ENCODE data around the gene SYNDIG1. TPM values are rescaled to one million over a fixed set of nuclear protein-coding genes. Genes with fewer than 3 reads are reported as not detected.

Gene SYNDIG1
- total and polyA plus RNA-seq, 5 donors from 2014 or later, result not detected

DNA sequence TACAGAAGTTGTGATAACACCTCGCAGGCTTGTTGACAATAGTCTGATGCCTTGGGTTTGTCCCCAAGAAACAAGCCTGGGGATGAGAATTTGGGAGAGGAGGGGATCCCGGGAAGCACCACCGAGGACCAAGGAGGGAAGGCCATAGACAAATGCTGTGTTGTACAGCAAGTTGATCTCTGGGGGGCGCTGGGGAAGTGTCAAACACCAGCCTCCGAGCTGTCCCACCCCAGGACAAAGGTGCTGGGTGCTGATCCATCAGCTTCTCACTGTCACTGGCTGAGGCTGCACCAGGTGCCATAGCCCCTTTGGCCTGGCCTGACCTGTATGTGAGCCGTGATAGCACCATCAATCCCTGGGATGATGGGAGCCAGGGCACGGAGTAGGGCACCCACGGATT is 64.0 kb downstream of the SYNDIG1 start:
- no peak for DNase-seq
- Mint-ChIP-seq H3K9me3 (peaks cover 0 to 5% (median 0%) of the 10 kb centered on the region in 7 donors), H3K27ac (peak overlapping the region in 1 of 3 donors; percentile 41)

DNA sequence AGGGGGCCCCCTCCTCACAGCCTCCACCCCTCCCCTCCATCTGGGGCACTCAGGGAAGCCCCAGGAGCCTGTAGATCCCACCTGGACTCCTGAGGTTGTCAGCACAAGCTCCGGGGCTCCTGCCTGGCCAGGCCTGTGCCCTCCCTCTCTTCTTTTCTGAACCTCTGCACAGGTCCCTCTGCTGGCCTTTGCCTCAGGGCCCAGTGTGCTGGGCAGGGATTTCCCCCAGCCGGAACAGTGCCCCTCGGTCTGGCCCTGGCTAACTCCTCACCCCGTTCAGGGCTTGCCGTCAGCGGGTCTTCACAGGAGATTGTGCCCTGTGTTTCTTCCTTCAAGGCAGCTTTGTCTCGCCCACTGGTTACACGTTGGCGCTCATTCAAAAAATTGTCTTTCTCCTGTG is 64.9 kb downstream of the SYNDIG1 start:
- H3K4me1 Mint-ChIP-seq, result peaks cover 0 to 2% (median 0%) of the 10 kb centered on the region in 4 donors
- H3K4me3 Mint-ChIP-seq, result no peak overlapping the region
- ATAC-seq (ENCODE audit: low read depth in 2 of 2) (no peak), DNase-seq (no peak)
- H3K27me3 Mint-ChIP-seq, result no peaks in the 10 kb centered on the region
- no peak overlapping the region for H3K27ac Mint-ChIP-seq
- Histone ChIP-seq H3K4me1 (ENCODE audit: control insufficient read depth, insufficient read depth, low read length, poor library complexity, severe bottlenecking) (no peaks in the 10 kb centered on the region), H3K27me3 (ENCODE audit: control insufficient read depth, insufficient read depth, low read length) (no peaks in the 10 kb centered on the region), H3K9me3 (ENCODE audit: control insufficient read depth in 2 of 2, low read length in 2 of 2) (no peaks in the 10 kb centered on the region), H3K36me3 (ENCODE audit: control insufficient read depth, insufficient read depth, low read length) (no peaks in the 10 kb centered on the region), H3K4me3 (ENCODE audit: low read depth, low read length) (no peak overlapping the region), H3K27ac (ENCODE audit: insufficient read depth, low read length, poor library complexity, severe bottlenecking) (no peak overlapping the region)
- H3K9me3 Mint-ChIP-seq, result peaks cover 0 to 5% (median 0%) of the 10 kb centered on the region in 7 donors
- no peaks in the 10 kb centered on the region for H3K36me3 Mint-ChIP-seq

More for the DNA sequence above, 64.0 kb downstream of the SYNDIG1 start:
- Histone ChIP-seq H3K4me1 (ENCODE audit: control insufficient read depth, insufficient read depth, low read length, poor library complexity, severe bottlenecking) (no peaks in the 10 kb centered on the region), H3K27me3 (ENCODE audit: control insufficient read depth, insufficient read depth, low read length) (no peaks in the 10 kb centered on the region), H3K27ac (ENCODE audit: insufficient read depth, low read length, poor library complexity, severe bottlenecking) (no peak overlapping the region), H3K9me3 (ENCODE audit: control insufficient read depth in 2 of 2, low read length in 2 of 2) (no peaks in the 10 kb centered on the region), H3K4me3 (ENCODE audit: low read depth, low read length) (no peak overlapping the region), H3K36me3 (ENCODE audit: control insufficient read depth, insufficient read depth, low read length) (no peaks in the 10 kb centered on the region)
- Mint-ChIP-seq H3K36me3 (no peaks in the 10 kb centered on the region), H3K4me3 (no peak overlapping the region), H3K4me1 (peaks cover 0 to 2% (median 0%) of the 10 kb centered on the region in 4 donors), H3K27me3 (no peaks in the 10 kb centered on the region)
- no peak for ATAC-seq (ENCODE audit: low read depth in 2 of 2)

DNA sequence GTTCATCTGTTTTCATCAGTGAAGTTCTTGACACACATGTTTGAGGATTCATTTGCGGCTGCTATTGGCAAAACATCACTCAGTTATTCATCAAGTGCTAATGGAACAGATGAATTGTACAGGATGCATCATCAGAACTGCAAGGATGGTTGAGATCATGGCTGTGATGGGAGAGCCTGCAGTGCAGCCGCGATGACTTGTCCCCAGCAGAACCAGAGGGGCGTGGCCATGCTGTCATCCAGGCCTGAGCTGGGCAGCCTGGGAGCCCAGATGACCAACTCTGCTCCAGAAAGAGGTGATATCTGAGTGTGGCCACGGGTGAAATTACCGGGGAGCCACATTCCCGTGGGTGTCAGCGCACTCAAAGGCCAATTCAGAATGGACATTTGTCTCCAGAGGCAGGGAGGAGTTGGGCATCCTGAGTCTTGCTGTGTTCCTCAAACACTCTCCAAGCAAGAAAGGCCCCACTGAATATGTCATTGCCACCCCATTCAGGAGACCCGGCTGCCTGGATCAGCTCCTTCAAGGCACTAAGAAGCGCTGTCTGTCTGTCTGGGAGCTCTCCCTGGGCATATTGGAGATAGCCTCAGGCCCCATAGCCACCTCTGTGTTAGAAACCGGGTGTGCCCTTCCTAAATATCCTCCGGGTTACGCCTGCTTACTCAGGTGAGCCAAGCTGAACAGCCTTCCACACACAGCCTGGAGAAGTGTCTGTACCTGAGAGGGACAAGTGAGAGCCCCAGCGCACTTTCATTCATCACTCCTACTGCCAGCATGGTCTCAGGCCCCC is 66.7 kb downstream of the SYNDIG1 start:
- Mint-ChIP-seq H3K36me3 (no peaks in the 10 kb centered on the region), H3K9me3 (peaks cover 0 to 2% (median 0%) of the 10 kb centered on the region in 7 donors), H3K4me3 (no peak overlapping the region), H3K4me1 (no peaks in the 10 kb centered on the region), H3K27me3 (no peaks in the 10 kb centered on the region), H3K27ac (no peak overlapping the region)
- H3K4me3 ChIP-seq (ENCODE audit: low read depth, low read length), result no peak overlapping the region
- no peaks in the 10 kb centered on the region for H3K27me3 ChIP-seq (ENCODE audit: control insufficient read depth, insufficient read depth, low read length)
- H3K36me3 ChIP-seq (ENCODE audit: control insufficient read depth, insufficient read depth, low read length), result no peaks in the 10 kb centered on the region
- DNase-seq, result no peak
- no peak overlapping the region for H3K27ac ChIP-seq (ENCODE audit: insufficient read depth, low read length, poor library complexity, severe bottlenecking)
- H3K4me1 ChIP-seq (ENCODE audit: control insufficient read depth, insufficient read depth, low read length, poor library complexity, severe bottlenecking), result no peaks in the 10 kb centered on the region
- no peaks in the 10 kb centered on the region for H3K9me3 ChIP-seq (ENCODE audit: control insufficient read depth in 2 of 2, low read length in 2 of 2)
- ATAC-seq (ENCODE audit: low read depth in 2 of 2), result no peak

DNA sequence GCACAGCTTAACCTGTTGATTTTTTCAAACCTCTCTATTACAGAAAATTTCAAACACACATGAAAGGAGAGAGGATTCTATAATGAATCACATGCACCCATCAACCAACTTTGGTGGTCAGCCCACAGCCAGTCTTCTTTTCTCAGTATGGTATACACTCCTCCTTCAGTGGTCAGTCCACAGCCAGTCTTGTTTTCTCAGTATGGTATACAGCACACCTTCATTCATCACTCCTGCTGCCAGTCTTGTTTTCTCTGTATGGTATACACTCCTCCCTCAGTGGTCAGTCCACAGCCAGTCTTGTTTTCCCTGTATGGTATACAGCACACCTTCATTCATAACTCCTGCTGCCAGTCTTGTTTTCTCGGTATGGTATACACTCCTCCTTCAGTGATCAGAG is 67.8 kb downstream of the SYNDIG1 start:
- Mint-ChIP-seq H3K27me3 (no peaks in the 10 kb centered on the region), H3K4me1 (no peaks in the 10 kb centered on the region)

DNA sequence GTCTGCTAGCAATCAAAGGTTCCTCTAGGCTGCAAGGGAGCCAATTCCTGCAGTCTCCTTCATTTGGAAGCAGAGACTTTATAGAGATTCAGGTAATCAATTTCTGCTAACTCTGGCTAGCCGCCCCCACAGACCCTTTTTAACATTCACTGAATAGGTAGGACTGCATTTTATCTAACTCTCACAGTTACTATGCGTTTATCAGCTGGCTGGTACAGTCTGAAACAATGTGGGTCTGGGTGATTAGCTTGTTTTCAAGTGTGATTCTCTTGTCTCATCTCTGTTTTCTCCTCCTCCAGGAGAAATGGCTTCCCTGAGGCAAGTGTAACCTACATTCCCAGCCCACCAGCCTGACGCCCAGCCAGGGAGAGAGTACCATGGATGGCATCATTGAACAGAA is 73.3 kb downstream of the SYNDIG1 start:
- peak overlapping the region in 1 of 3 donors; percentile 43 for H3K27ac Mint-ChIP-seq
- H3K36me3 Mint-ChIP-seq, result no peaks in the 10 kb centered on the region
- Histone ChIP-seq H3K27me3 (ENCODE audit: control insufficient read depth, insufficient read depth, low read length) (no peaks in the 10 kb centered on the region), H3K4me3 (ENCODE audit: low read depth, low read length) (no peak overlapping the region), H3K36me3 (ENCODE audit: control insufficient read depth, insufficient read depth, low read length) (no peaks in the 10 kb centered on the region), H3K9me3 (ENCODE audit: control insufficient read depth in 2 of 2, low read length in 2 of 2) (no peaks in the 10 kb centered on the region), H3K4me1 (ENCODE audit: control insufficient read depth, insufficient read depth, low read length, poor library complexity, severe bottlenecking) (no peaks in the 10 kb centered on the region), H3K27ac (ENCODE audit: insufficient read depth, low read length, poor library complexity, severe bottlenecking) (no peak overlapping the region)
- peaks cover 4% of the 10 kb centered on the region for H3K27me3 Mint-ChIP-seq
- no peaks in the 10 kb centered on the region for H3K4me1 Mint-ChIP-seq
- H3K4me3 Mint-ChIP-seq, result no peak overlapping the region
- DNase-seq (no peak), ATAC-seq (ENCODE audit: low read depth in 2 of 2) (no peak)
- peaks cover 0 to 3% (median 0%) of the 10 kb centered on the region in 7 donors for H3K9me3 Mint-ChIP-seq

More for the DNA sequence above, 67.8 kb downstream of the SYNDIG1 start:
- Histone ChIP-seq H3K4me1 (ENCODE audit: control insufficient read depth, insufficient read depth, low read length, poor library complexity, severe bottlenecking) (no peaks in the 10 kb centered on the region), H3K27me3 (ENCODE audit: control insufficient read depth, insufficient read depth, low read length) (no peaks in the 10 kb centered on the region), H3K27ac (ENCODE audit: insufficient read depth, low read length, poor library complexity, severe bottlenecking) (no peak overlapping the region), H3K9me3 (ENCODE audit: control insufficient read depth in 2 of 2, low read length in 2 of 2) (no peaks in the 10 kb centered on the region), H3K36me3 (ENCODE audit: control insufficient read depth, insufficient read depth, low read length) (no peaks in the 10 kb centered on the region), H3K4me3 (ENCODE audit: low read depth, low read length) (no peak overlapping the region)
- no peak overlapping the region for H3K27ac Mint-ChIP-seq
- DNase-seq, result no peak
- no peak for ATAC-seq (ENCODE audit: low read depth in 2 of 2)
- no peak overlapping the region for H3K4me3 Mint-ChIP-seq
- H3K36me3 Mint-ChIP-seq, result no peaks in the 10 kb centered on the region
- peaks cover 0 to 2% (median 0%) of the 10 kb centered on the region in 7 donors for H3K9me3 Mint-ChIP-seq

DNA sequence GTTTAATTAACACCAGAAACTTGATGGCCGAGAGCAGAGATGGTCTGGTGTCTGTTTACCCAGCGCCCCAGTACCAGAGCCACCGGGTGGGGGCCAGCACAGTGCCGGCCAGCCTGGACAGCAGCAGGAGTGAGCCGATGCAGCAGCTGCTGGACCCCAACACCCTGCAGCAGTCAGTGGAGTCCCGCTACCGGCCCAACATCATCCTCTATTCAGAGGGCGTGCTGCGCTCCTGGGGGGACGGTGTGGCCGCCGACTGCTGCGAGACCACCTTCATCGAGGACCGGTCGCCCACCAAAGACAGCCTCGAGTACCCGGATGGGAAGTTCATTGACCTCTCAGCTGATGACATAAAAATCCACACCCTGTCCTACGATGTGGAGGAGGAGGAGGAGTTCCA is 73.7 kb downstream of the SYNDIG1 start:
- peak overlapping the region in 1 of 3 donors; percentile 43 for H3K27ac Mint-ChIP-seq
- no peaks in the 10 kb centered on the region for H3K4me1 ChIP-seq (ENCODE audit: control insufficient read depth, insufficient read depth, low read length, poor library complexity, severe bottlenecking)
- no peaks in the 10 kb centered on the region for H3K36me3 Mint-ChIP-seq

DNA sequence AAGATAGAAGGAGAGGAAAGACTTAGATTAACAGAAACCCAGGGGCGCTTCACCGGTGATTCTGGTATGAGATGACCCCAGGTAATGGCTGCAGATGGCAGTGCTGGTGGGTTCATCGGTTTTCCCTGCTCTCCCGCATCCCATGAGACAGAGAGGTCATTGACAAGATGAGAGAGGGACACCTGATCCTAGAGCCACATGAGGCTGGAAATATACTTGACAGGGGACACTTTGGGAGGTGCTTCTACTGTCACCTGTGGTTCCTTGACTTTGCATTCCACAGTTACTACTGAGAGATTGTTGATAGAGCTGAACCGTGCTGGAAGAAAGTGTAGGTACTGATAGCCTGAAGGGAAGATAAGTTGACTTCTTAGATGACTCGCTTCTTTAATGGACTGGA is 74.3 kb downstream of the SYNDIG1 start:
- peaks cover 0 to 3% (median 0%) of the 10 kb centered on the region in 7 donors for H3K9me3 Mint-ChIP-seq
- ATAC-seq (ENCODE audit: low read depth in 2 of 2) (no peak), DNase-seq (no peak)
- Histone ChIP-seq H3K36me3 (ENCODE audit: control insufficient read depth, insufficient read depth, low read length) (no peaks in the 10 kb centered on the region), H3K4me3 (ENCODE audit: low read depth, low read length) (no peak overlapping the region), H3K4me1 (ENCODE audit: control insufficient read depth, insufficient read depth, low read length, poor library complexity, severe bottlenecking) (no peaks in the 10 kb centered on the region), H3K27me3 (ENCODE audit: control insufficient read depth, insufficient read depth, low read length) (no peaks in the 10 kb centered on the region), H3K9me3 (ENCODE audit: control insufficient read depth in 2 of 2, low read length in 2 of 2) (no peaks in the 10 kb centered on the region), H3K27ac (ENCODE audit: insufficient read depth, low read length, poor library complexity, severe bottlenecking) (no peak overlapping the region)
- H3K4me3 Mint-ChIP-seq, result no peak overlapping the region
- peaks cover 8% of the 10 kb centered on the region for H3K27me3 Mint-ChIP-seq
- no peaks in the 10 kb centered on the region for H3K4me1 Mint-ChIP-seq
- H3K36me3 Mint-ChIP-seq, result no peaks in the 10 kb centered on the region
- H3K27ac Mint-ChIP-seq, result no peak overlapping the region

More for the DNA sequence above, 73.7 kb downstream of the SYNDIG1 start:
- Histone ChIP-seq H3K9me3 (ENCODE audit: control insufficient read depth in 2 of 2, low read length in 2 of 2) (no peaks in the 10 kb centered on the region), H3K36me3 (ENCODE audit: control insufficient read depth, insufficient read depth, low read length) (no peaks in the 10 kb centered on the region), H3K27ac (ENCODE audit: insufficient read depth, low read length, poor library complexity, severe bottlenecking) (no peak overlapping the region), H3K4me3 (ENCODE audit: low read depth, low read length) (no peak overlapping the region), H3K27me3 (ENCODE audit: control insufficient read depth, insufficient read depth, low read length) (no peaks in the 10 kb centered on the region)
- Mint-ChIP-seq H3K4me1 (no peaks in the 10 kb centered on the region), H3K27me3 (peaks cover 6% of the 10 kb centered on the region), H3K4me3 (no peak overlapping the region), H3K9me3 (peaks cover 0 to 3% (median 0%) of the 10 kb centered on the region in 7 donors)
- DNase-seq (no peak), ATAC-seq (ENCODE audit: low read depth in 2 of 2) (no peak)

DNA sequence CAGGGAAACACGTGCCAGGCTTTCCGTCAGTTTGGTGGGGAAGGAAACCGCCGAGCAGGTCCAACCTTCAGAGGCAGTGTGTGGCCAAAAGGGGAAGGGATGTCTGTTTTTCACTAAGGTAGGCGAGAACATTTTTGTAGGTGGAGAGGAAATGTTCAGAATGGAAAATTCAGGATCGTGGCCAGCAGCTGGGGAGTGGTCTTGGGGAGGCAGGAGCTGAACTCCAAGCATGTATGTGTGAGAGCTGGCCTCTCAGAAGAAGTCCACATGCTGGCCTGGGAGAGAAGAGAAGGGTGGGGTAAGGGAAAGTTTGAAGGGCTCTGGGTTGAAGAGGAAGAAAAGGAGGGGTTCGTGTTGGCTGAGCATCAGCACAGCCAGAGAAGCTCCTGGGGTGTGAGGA is 74.9 kb downstream of the SYNDIG1 start:
- peaks cover 0 to 3% (median 0%) of the 10 kb centered on the region in 7 donors for H3K9me3 Mint-ChIP-seq

More for the DNA sequence above, 74.9 kb downstream of the SYNDIG1 start:
- Mint-ChIP-seq H3K27me3 (peaks cover 8% of the 10 kb centered on the region), H3K27ac (no peak overlapping the region), H3K36me3 (no peaks in the 10 kb centered on the region), H3K4me1 (no peaks in the 10 kb centered on the region), H3K4me3 (no peak overlapping the region)
- Histone ChIP-seq H3K4me1 (ENCODE audit: control insufficient read depth, insufficient read depth, low read length, poor library complexity, severe bottlenecking) (no peaks in the 10 kb centered on the region), H3K36me3 (ENCODE audit: control insufficient read depth, insufficient read depth, low read length) (no peaks in the 10 kb centered on the region), H3K4me3 (ENCODE audit: low read depth, low read length) (no peak overlapping the region), H3K9me3 (ENCODE audit: control insufficient read depth in 2 of 2, low read length in 2 of 2) (no peaks in the 10 kb centered on the region), H3K27ac (ENCODE audit: insufficient read depth, low read length, poor library complexity, severe bottlenecking) (no peak overlapping the region), H3K27me3 (ENCODE audit: control insufficient read depth, insufficient read depth, low read length) (no peaks in the 10 kb centered on the region)
- DNase-seq (no peak), ATAC-seq (ENCODE audit: low read depth in 2 of 2) (no peak)

Data from CD4-positive, CD25-positive, alpha-beta regulatory T cell (primary cell).